Ovary (tissue), 9 donors: ENCODE results near the gene PPP1R1C. TPM values are rescaled to one million over a fixed set of nuclear protein-coding genes. Genes with fewer than 3 reads are reported as not detected.

ENCODE experiments used
- DNase-seq, 5 donors: peaks; one replicate each; pipeline ENCODE4 v3.0.0-alpha.2; 2019 to 2020
- H3K27ac ChIP-seq, 2 donors: fragments of 200-600 bp; one replicate each; pipeline versions ENCODE4 v1.5.1 to v1.8.0; 2019 to 2022
- H3K27me3 ChIP-seq: fragments of 200-600 bp; one replicate; pipeline ENCODE4 v1.8.0; 2022
- H3K36me3 ChIP-seq: fragments of 200-600 bp; sonication (generic); one replicate; pipeline ENCODE4 v1.5.1; 2019
- H3K4me1 ChIP-seq: one replicate; pipeline ENCODE4 v1.8.1; 2013; ENCODE audit warnings: mild to moderate bottlenecking, moderate library complexity; ENCODE audit not compliant: insufficient read depth
- H3K4me3 ChIP-seq: fragments of 200-600 bp; sonication (generic); one replicate; pipeline ENCODE4 v1.5.1; 2017
- H3K9me3 ChIP-seq, 2 donors: fragments of 200-600 bp in 1 of 2; sonication (generic) in 1 of 2; one replicate each; pipeline versions ENCODE4 v1.5.1 to v1.8.1; 2013 to 2019; ENCODE audit warnings: mild to moderate bottlenecking in 1 of 2, moderate library complexity in 1 of 2
- CTCF ChIP-seq, 3 donors: fragments of 450-650 bp in 2 of 3; fragments of 200-600 bp in 1 of 3; IDR thresholded peaks; one replicate each; pipeline versions ENCODE4 v1.5.1 to v1.8.0; 2016 to 2022; ENCODE audit warnings: antibody characterized with exemption in 3 of 3, mild to moderate bottlenecking in 1 of 3
- EP300 ChIP-seq: sonication (generic); formaldehyde crosslinking; IDR thresholded peaks from one replicate; pipeline ENCODE4 v1.6.1; 2017; ENCODE audit warnings: antibody characterized with exemption
- POLR2A ChIP-seq: fragments of 450-650 bp; IDR thresholded peaks from one replicate; pipeline ENCODE4 v1.6.1; 2017; ENCODE audit warnings: antibody characterized with exemption, mild to moderate bottlenecking, moderate library complexity
- WGBS, 3 donors: extraction: QIAGEN DNeasy Blood & Tissue Kit in 1 of 3; methylation state at CpG; one replicate each; pipeline versions ENCODE4 v1.1.5 to v1.1.7; 2013 to 2017; 5-methylcytosine and 5-hydroxymethylcytosine counted together
- intact Hi-C, 4 donors: fragments of 100-400 bp; cut with DNase I; formaldehyde crosslinking; loops; one replicate each; pipeline versions ENCODE4 v1.11.0 to v1.15.1; 2022 to 2023
- polyA plus RNA-seq, 2 donors: library from polyadenylated mRNA; stranded (reverse); fragments of 200-250 nt in 1 of 2; fragments of 350-450 nt in 1 of 2; fragmentation: Illumina TruSeq in 1 of 2; extraction: RNeasy Lipid Tissue Mini Kit (QIAGEN cat#74804) in 1 of 2; gene quantifications; one replicate each; pipeline ENCODE4 v1.2.3, GENCODE V29; 2013 to 2014
- total RNA-seq, 7 donors: library from RNA; depleted of rRNA in 2 of 7; stranded (reverse); fragments of >200 nt in 2 of 7; fragmentation: NEBNext Ultra II Directional in 3 of 7; extraction: Animal tissue kit (Norgen Biotek cat#: 25700) in 3 of 7; gene quantifications; one replicate each; pipeline versions ENCODE4 v1.1.0 to v1.2.4, GENCODE V29; 2016 to 2023
- donor health status: DM: no; HTN: no; CAD: no; lungs with moderate emphysema.
- donor health status: DM: no; HTN: no; CAD: no.
- donor health status: Bipolar disorder and iron deficiency.
- donor health status: DM: yes; HTN: yes; CAD: no.
- donor health status: DM: no; HTN: no; CAD: no.
- donor health status: DM: yes; HTN: yes; CAD: no.

The PPP1R1C gene
- total and polyA plus RNA-seq, 9 donors, result 0.10 to 1.1 (median 0.76) TPM; not detected in 5

- Histone ChIP-seq H3K4me3 (no peak overlapping the region), H3K9me3 (no peaks in the 10 kb centered on the region), H3K27ac (no peak overlapping the region), H3K27me3 (no peaks in the 10 kb centered on the region), H3K36me3 (no peaks in the 10 kb centered on the region), H3K4me1 (peaks cover 2% of the 10 kb centered on the region)
- whole genome bisulfite sequencing, 3 donors, result 47 to 58% (median 52%) methylated on average over 3 of the region's 3 CpGs
- intact Hi-C loops, result no loop called here
- no peak for DNase-seq
- TF ChIP-seq EP300 (no peak), POLR2A (no peak), CTCF (IDR thresholded peaks at IDR 0.05) (no peak)
These were observed 63.9 kb downstream of the PPP1R1C start for GRCh38 chr2:182049372-182050148.

- no peak overlapping the region for H3K4me3 ChIP-seq
- H3K4me1 ChIP-seq, result peaks cover 2% of the 10 kb centered on the region
- H3K27me3 ChIP-seq, result no peaks in the 10 kb centered on the region
- H3K27ac ChIP-seq, result no peak overlapping the region
- H3K36me3 ChIP-seq, result no peaks in the 10 kb centered on the region
- intact Hi-C loops, result no loop called here
- TF ChIP-seq EP300, result no peak
- no peak for TF ChIP-seq POLR2A
- no peak for TF ChIP-seq CTCF (IDR thresholded peaks at IDR 0.05)
- 67 to 79% (median 68%) methylated on average over 4 of the region's 4 CpGs for WGBS, 3 donors
- H3K9me3 ChIP-seq, result no peaks in the 10 kb centered on the region
- no peak for DNase-seq
These were observed 64.9 kb downstream of the PPP1R1C start for GRCh38 chr2:182050333-182051135.

GRCh38 chr2:182055993-182056392 is 70.3 kb downstream of the PPP1R1C start:
- H3K4me1 ChIP-seq, result no peaks in the 10 kb centered on the region
- no peaks in the 10 kb centered on the region for H3K36me3 ChIP-seq
- 88 to 95% (median 92%) methylated on average over 4 of the region's 4 CpGs for WGBS, 3 donors
- H3K4me3 ChIP-seq, result no peak overlapping the region
- no peaks in the 10 kb centered on the region for H3K27me3 ChIP-seq
- intact Hi-C loops, result no loop called here
- no peaks in the 10 kb centered on the region for H3K9me3 ChIP-seq
- no peak overlapping the region for H3K27ac ChIP-seq
- DNase-seq, result no peak
- TF ChIP-seq EP300 (no peak), CTCF (IDR thresholded peaks at IDR 0.05) (no peak), POLR2A (no peak)

GRCh38 chr2:182057002-182057401 is 71.3 kb downstream of the PPP1R1C start:
- no peak for TF ChIP-seq EP300
- no peak for TF ChIP-seq CTCF (IDR thresholded peaks at IDR 0.05)
- TF ChIP-seq POLR2A, result no peak
- H3K27ac ChIP-seq, result no peak overlapping the region
- H3K4me3 ChIP-seq, result no peak overlapping the region
- intact Hi-C loops, result no loop called here
- no peak for DNase-seq
- no peaks in the 10 kb centered on the region for H3K36me3 ChIP-seq
- no peaks in the 10 kb centered on the region for H3K9me3 ChIP-seq
- H3K27me3 ChIP-seq, result no peaks in the 10 kb centered on the region
- H3K4me1 ChIP-seq, result no peaks in the 10 kb centered on the region
